Neural cell (in vitro differentiated cells): Measurements from ENCODE around the gene VEPH1. TPM values are rescaled to one million over a fixed set of nuclear protein-coding genes. Genes with fewer than 3 reads are reported as not detected.
A peak's percentile ranks its signal among the peaks of the same experiment; 100 is the strongest.

Experiments used
- H2AFZ ChIP-seq: fragments of 200-600, 300-800 bp; sonication (generic), shearing (Covaris generic); 2 replicates; pipeline ENCODE4 v1.6.0; 2014; ENCODE audit warnings: low read depth, mild to moderate bottlenecking, antibody characterized with exemption, low read length, moderate library complexity
- H3F3A ChIP-seq: fragments of 200-600 bp; shearing (Covaris generic); 2 replicates; pipeline ENCODE4 v1.6.1; 2016; ENCODE audit warnings: mild to moderate bottlenecking, moderate library complexity, mixed read lengths, antibody characterized with exemption, low read length; ENCODE audit not compliant: insufficient read depth, poor library complexity, severe bottlenecking
- H3K27ac ChIP-seq: fragments of 200-600, 300-800 bp; sonication (generic), shearing (Covaris generic); 2 replicates; pipeline ENCODE4 v1.5.1; 2014; ENCODE audit warnings: mild to moderate bottlenecking, low read length, moderate library complexity
- H3K27me3 ChIP-seq: fragments of 300-800, 200-600 bp; sonication (generic), shearing (Covaris generic); 2 replicates; pipeline ENCODE4 v1.6.0; 2014; ENCODE audit warnings: mild to moderate bottlenecking, low read depth, low read length, moderate library complexity; ENCODE audit not compliant: insufficient read depth
- H3K36me3 ChIP-seq: fragments of 300-800, 200-600 bp; sonication (generic), shearing (Covaris generic); 2 replicates; pipeline ENCODE4 v1.5.1; 2014; ENCODE audit warnings: mild to moderate bottlenecking, antibody characterized with exemption, low read length, moderate library complexity; ENCODE audit not compliant: insufficient read depth
- H3K4me2 ChIP-seq: fragments of 300-800, 200-600 bp; sonication (generic), shearing (Covaris generic); 2 replicates; pipeline ENCODE4 v1.6.0; 2014; ENCODE audit warnings: mild to moderate bottlenecking, low read length
- H3K4me3 ChIP-seq: fragments of 300-800, 200-600 bp; sonication (generic), shearing (Covaris generic); 2 replicates; pipeline ENCODE4 v1.5.1; 2014; ENCODE audit warnings: mild to moderate bottlenecking, low read length, moderate library complexity
- H3K79me2 ChIP-seq: fragments of 200-600 bp; shearing (Covaris generic); replicated peaks from 2 replicates; pipeline ENCODE4 v1.6.0; 2014; ENCODE audit warnings: mild to moderate bottlenecking, low read length, moderate library complexity; ENCODE audit not compliant: insufficient read depth
- H3K9ac ChIP-seq: fragments of 300-800, 200-600 bp; sonication (generic), shearing (Covaris generic); 2 replicates; pipeline ENCODE4 v1.6.1; 2016; ENCODE audit warnings: mild to moderate bottlenecking, low read length, mixed read lengths
- H3K9me2 ChIP-seq: fragments of 200-600 bp; shearing (Covaris generic); 2 replicates; pipeline ENCODE4 v1.6.1; 2016; ENCODE audit warnings: mild to moderate bottlenecking, low read length, mixed read lengths; ENCODE audit not compliant: insufficient read depth
- H3K9me3 ChIP-seq: fragments of 200-600, 300-800 bp; sonication (generic), shearing (Covaris generic); 2 replicates; pipeline ENCODE4 v1.6.1; 2016; ENCODE audit warnings: mild to moderate bottlenecking, mixed run types, low read length, moderate library complexity, mixed read lengths
- H4K20me1 ChIP-seq: fragments of 200-600 bp; shearing (Covaris generic); 2 replicates; pipeline ENCODE4 v1.6.1; 2016; ENCODE audit warnings: mild to moderate bottlenecking, mixed run types; ENCODE audit not compliant: insufficient read depth
- EP300 ChIP-seq: fragments of 450-650 bp; conservative IDR thresholded peaks from 2 replicates; pipeline ENCODE4 v1.6.1; 2014; ENCODE audit warnings: antibody characterized with exemption, mild to moderate bottlenecking, moderate library complexity; ENCODE audit not compliant: poor library complexity, severe bottlenecking
- EZH2 ChIP-seq: fragments of 200-600, 300-800 bp; shearing (Covaris generic), sonication (generic); IDR thresholded peaks from 2 replicates; pipeline ENCODE4 v1.6.1; 2014; ENCODE audit warnings: antibody characterized with exemption, low read length, borderline replicate concordance, mild to moderate bottlenecking; ENCODE audit not compliant: insufficient read depth, poor library complexity, severe bottlenecking
- POLR2AphosphoS5 ChIP-seq: IDR thresholded peaks from 2 replicates; pipeline ENCODE4 v1.6.1; 2012
- RAD21 ChIP-seq: fragments of 450-650 bp; conservative IDR thresholded peaks from 2 replicates; pipeline ENCODE4 v1.6.1; 2014; ENCODE audit warnings: antibody characterized with exemption, mild to moderate bottlenecking, moderate library complexity
- SMC3 ChIP-seq: fragments of 450-650 bp; conservative IDR thresholded peaks from 2 replicates; pipeline ENCODE4 v1.6.1; 2014; ENCODE audit warnings: antibody characterized with exemption, mild to moderate bottlenecking, moderate library complexity; ENCODE audit not compliant: poor library complexity
- polyA plus RNA-seq: library from polyadenylated mRNA; depleted of rRNA; stranded (reverse); fragments of >200 nt; gene quantifications from 2 replicates; pipeline ENCODE4 v1.2.3, GENCODE V29; 2014
- TF ChIP-seq, protein P1 (sequence below): fragments of 450-650 bp; IDR thresholded peaks from 2 replicates; pipeline ENCODE4 v1.5.1; 2014; ENCODE audit warnings: antibody characterized with exemption, mild to moderate bottlenecking, moderate library complexity; ENCODE audit not compliant: poor library complexity, severe bottlenecking
- TF ChIP-seq, protein P2 (sequence below): IDR thresholded peaks from 2 replicates; pipeline ENCODE4 v1.6.1; 2012; ENCODE audit warnings: borderline replicate concordance

The VEPH1 gene
- polyA plus RNA-seq, 1 donor from 2014 or later, result 0.89 TPM

DNA sequence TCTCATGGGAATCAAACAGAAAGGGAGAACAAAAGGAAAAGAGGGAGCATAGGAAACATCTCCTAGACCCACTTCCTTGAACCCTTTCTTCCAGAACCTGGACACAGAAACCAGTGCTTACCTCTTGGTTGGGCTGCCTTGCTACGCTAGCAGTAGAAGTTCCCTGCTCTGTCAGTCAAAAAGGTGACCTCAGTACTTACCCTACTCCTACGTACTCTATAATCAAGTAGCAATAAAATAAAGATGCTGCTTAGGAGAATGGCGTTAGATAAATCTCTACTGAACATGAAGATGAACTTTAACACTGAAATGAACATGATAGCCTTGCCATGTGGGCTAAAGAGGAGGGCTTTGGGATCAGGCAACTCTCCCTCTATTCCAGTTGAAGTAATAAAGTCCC lies 7.4 kb downstream of the VEPH1 start:
- H3K4me3 ChIP-seq, result no peak overlapping the region
- H3K9me2 ChIP-seq, result no peaks in the 10 kb centered on the region
- H3F3A ChIP-seq, result no peaks in the 10 kb centered on the region
- no peaks in the 10 kb centered on the region for H3K9me3 ChIP-seq
- H3K27ac ChIP-seq, result no peak overlapping the region
- H3K9ac ChIP-seq, result no peak overlapping the region
- H4K20me1 ChIP-seq, result no peaks in the 10 kb centered on the region
- H3K27me3 ChIP-seq, result no peaks in the 10 kb centered on the region
- no peak overlapping the region for H2AFZ ChIP-seq
- H3K4me2 ChIP-seq, result no peak overlapping the region
- no peaks in the 10 kb centered on the region for H3K79me2 ChIP-seq
- TF ChIP-seq, protein P1, sequence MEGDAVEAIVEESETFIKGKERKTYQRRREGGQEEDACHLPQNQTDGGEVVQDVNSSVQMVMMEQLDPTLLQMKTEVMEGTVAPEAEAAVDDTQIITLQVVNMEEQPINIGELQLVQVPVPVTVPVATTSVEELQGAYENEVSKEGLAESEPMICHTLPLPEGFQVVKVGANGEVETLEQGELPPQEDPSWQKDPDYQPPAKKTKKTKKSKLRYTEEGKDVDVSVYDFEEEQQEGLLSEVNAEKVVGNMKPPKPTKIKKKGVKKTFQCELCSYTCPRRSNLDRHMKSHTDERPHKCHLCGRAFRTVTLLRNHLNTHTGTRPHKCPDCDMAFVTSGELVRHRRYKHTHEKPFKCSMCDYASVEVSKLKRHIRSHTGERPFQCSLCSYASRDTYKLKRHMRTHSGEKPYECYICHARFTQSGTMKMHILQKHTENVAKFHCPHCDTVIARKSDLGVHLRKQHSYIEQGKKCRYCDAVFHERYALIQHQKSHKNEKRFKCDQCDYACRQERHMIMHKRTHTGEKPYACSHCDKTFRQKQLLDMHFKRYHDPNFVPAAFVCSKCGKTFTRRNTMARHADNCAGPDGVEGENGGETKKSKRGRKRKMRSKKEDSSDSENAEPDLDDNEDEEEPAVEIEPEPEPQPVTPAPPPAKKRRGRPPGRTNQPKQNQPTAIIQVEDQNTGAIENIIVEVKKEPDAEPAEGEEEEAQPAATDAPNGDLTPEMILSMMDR, result no peak
- no peak for TF ChIP-seq POLR2AphosphoS5
- no peak for TF ChIP-seq EZH2
- no peaks in the 10 kb centered on the region for H3K36me3 ChIP-seq

DNA sequence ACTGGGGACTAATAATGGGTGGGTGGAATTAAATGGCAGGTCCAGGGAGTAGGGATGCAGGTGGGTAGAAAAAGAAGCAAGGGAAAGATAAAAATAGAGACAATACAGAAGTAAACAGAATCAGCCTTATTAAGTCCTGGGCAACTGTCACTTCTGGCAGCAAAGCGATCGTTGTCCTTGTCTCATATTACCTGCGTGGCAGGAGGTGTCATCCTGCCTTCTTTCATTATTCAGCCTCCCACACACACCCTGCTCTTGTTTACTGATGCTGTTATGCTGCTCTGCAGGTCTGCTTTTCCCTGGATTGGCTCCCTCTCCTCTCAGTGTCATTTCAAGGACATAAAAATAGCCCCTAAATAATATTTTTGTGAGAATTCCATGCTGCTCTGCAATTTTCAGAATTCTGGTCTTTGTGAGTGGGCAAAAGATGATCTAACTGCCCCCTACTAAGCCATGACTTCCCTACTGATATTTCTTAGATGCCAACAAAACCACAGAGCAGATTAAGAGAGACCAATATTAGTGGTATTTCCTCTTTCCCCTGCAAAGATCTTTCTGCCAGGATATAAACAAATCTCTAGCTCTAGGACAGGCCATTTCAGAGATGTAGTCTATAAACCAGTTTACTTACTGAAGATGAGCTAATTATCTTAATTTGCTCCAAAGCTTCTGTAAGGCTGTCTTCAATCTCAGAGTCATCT lies 8.5 kb downstream of the VEPH1 start:
- H3K36me3 ChIP-seq, result no peaks in the 10 kb centered on the region
- no peaks in the 10 kb centered on the region for H3K9me3 ChIP-seq
- H3K27me3 ChIP-seq, result no peaks in the 10 kb centered on the region
- H3K9ac ChIP-seq, result no peak overlapping the region
- H3K27ac ChIP-seq, result no peak overlapping the region
- peak; percentile 19 for TF ChIP-seq EP300
- TF ChIP-seq, protein P2, sequence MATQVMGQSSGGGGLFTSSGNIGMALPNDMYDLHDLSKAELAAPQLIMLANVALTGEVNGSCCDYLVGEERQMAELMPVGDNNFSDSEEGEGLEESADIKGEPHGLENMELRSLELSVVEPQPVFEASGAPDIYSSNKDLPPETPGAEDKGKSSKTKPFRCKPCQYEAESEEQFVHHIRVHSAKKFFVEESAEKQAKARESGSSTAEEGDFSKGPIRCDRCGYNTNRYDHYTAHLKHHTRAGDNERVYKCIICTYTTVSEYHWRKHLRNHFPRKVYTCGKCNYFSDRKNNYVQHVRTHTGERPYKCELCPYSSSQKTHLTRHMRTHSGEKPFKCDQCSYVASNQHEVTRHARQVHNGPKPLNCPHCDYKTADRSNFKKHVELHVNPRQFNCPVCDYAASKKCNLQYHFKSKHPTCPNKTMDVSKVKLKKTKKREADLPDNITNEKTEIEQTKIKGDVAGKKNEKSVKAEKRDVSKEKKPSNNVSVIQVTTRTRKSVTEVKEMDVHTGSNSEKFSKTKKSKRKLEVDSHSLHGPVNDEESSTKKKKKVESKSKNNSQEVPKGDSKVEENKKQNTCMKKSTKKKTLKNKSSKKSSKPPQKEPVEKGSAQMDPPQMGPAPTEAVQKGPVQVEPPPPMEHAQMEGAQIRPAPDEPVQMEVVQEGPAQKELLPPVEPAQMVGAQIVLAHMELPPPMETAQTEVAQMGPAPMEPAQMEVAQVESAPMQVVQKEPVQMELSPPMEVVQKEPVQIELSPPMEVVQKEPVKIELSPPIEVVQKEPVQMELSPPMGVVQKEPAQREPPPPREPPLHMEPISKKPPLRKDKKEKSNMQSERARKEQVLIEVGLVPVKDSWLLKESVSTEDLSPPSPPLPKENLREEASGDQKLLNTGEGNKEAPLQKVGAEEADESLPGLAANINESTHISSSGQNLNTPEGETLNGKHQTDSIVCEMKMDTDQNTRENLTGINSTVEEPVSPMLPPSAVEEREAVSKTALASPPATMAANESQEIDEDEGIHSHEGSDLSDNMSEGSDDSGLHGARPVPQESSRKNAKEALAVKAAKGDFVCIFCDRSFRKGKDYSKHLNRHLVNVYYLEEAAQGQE, result no peak
- TF ChIP-seq SMC3, result no peak
- TF ChIP-seq, protein P1, result no peak
- TF ChIP-seq POLR2AphosphoS5, result peak; percentile 21
- no peak for TF ChIP-seq RAD21
- no peak overlapping the region for H3K4me2 ChIP-seq
- no peaks in the 10 kb centered on the region for H3F3A ChIP-seq
- no peaks in the 10 kb centered on the region for H4K20me1 ChIP-seq
- no peaks in the 10 kb centered on the region for H3K79me2 ChIP-seq
- no peak overlapping the region for H2AFZ ChIP-seq
- no peak overlapping the region for H3K4me3 ChIP-seq
- no peaks in the 10 kb centered on the region for H3K9me2 ChIP-seq
